ENCODE measurements around the gene COL1A1. TPM values are rescaled to one million over a fixed set of nuclear protein-coding genes. Genes with fewer than 3 reads are reported as not detected.

COL1A1 gene
- total RNA-seq, 2 experiments from 2014 or later: 0.95 to 1.7 TPM

GRCh38 chr17:50205111-50205962 lies 3.9 kb upstream of the COL1A1 start:
- Mint-ChIP-seq H3K27ac (no peak overlapping the region), H3K36me3 (ENCODE audit: low read depth) (no peaks in the 10 kb centered on the region), H3K9me3 (no peaks in the 10 kb centered on the region), H3K4me1 (ENCODE audit: low read depth) (peaks cover 14% of the 10 kb centered on the region), H3K4me3 (no peak overlapping the region), H3K27me3 (ENCODE audit: low read depth) (peaks cover 47% of the 10 kb centered on the region)
- intact Hi-C loops (cut with micrococcal nuclease): no loop called here
- CTCF ChIA-PET: interaction anchor here (2.0 to 7.5 kb wide), 3 partner anchors 7 to 92 kb away, joined by 8 to 225 read pairs (median 16); partner anchors contain the start of gene TMEM92
- DNase-seq: no peak

GRCh38 chr17:50204431-50204830 lies 3.0 kb upstream of the COL1A1 start:
- intact Hi-C loops (cut with micrococcal nuclease): no loop called here
- no peaks in the 10 kb centered on the region for H3K36me3 Mint-ChIP-seq (ENCODE audit: low read depth)
- no peak overlapping the region for H3K27ac Mint-ChIP-seq
- CTCF ChIA-PET: interaction anchor here (2.0 to 7.5 kb wide), 3 partner anchors 8 to 93 kb away, joined by 8 to 225 read pairs (median 16); partner anchors contain the start of gene TMEM92
- DNase-seq: no peak
- no peaks in the 10 kb centered on the region for H3K9me3 Mint-ChIP-seq
- H3K27me3 Mint-ChIP-seq (ENCODE audit: low read depth): peaks cover 47% of the 10 kb centered on the region
- H3K4me3 Mint-ChIP-seq: no peak overlapping the region
- H3K4me1 Mint-ChIP-seq (ENCODE audit: low read depth): peaks cover 17% of the 10 kb centered on the region

GRCh38 chr17:50203604-50204345 lies 2.3 kb upstream of the COL1A1 start:
- CTCF ChIA-PET: interaction anchor here (0.9 to 7.5 kb wide), 5 partner anchors 9 to 94 kb away, joined by 4 to 225 read pairs (median 16); partner anchors contain the start of gene TMEM92
- DNase-seq: no peak
- no peak overlapping the region for H3K4me3 Mint-ChIP-seq
- no peaks in the 10 kb centered on the region for H3K9me3 Mint-ChIP-seq
- H3K27ac Mint-ChIP-seq: no peak overlapping the region
- H3K27me3 Mint-ChIP-seq (ENCODE audit: low read depth): peaks cover 47% of the 10 kb centered on the region
- peaks cover 17% of the 10 kb centered on the region for H3K4me1 Mint-ChIP-seq (ENCODE audit: low read depth)
- no peaks in the 10 kb centered on the region for H3K36me3 Mint-ChIP-seq (ENCODE audit: low read depth)
- intact Hi-C loops (cut with micrococcal nuclease): no loop called here

- H3K4me1 Mint-ChIP-seq (ENCODE audit: low read depth): peaks cover 22% of the 10 kb centered on the region
- no peaks in the 10 kb centered on the region for H3K36me3 Mint-ChIP-seq (ENCODE audit: low read depth)
- H3K9me3 Mint-ChIP-seq: no peaks in the 10 kb centered on the region
- CTCF ChIA-PET: interaction anchor here (0.9 to 7.5 kb wide), 7 partner anchors 10 to 90 kb away, joined by 4 to 225 read pairs (median 33); partner anchors contain the start of gene TMEM92
- no peak for DNase-seq
- H3K4me3 Mint-ChIP-seq: no peak overlapping the region
- intact Hi-C loops (cut with micrococcal nuclease): no loop called here
- peaks cover 50% of the 10 kb centered on the region for H3K27me3 Mint-ChIP-seq (ENCODE audit: low read depth)
- H3K27ac Mint-ChIP-seq: no peak overlapping the region
Observed at GRCh38 chr17:50203086-50203485, 1.7 kb upstream of the COL1A1 start.

- intact Hi-C loops (cut with micrococcal nuclease): loop anchor here (1.0 kb wide), 4 partner anchors 73 to 278 kb away; partner anchors contain the start of gene RSAD1
- CTCF ChIA-PET: interaction anchor here (0.6 to 7.5 kb wide), 49 partner anchors 9 to 301 kb away, joined by 3 to 225 read pairs (median 4); partner anchors contain the start of genes TMEM92 and XYLT2
- H3K9me3 Mint-ChIP-seq: no peaks in the 10 kb centered on the region
- DNase-seq: peak; percentile 88
- H3K27ac Mint-ChIP-seq: no peak overlapping the region
- peak overlapping the region; percentile 56 for H3K4me3 Mint-ChIP-seq
- H3K27me3 Mint-ChIP-seq (ENCODE audit: low read depth): peaks cover 35% of the 10 kb centered on the region
- H3K36me3 Mint-ChIP-seq (ENCODE audit: low read depth): no peaks in the 10 kb centered on the region
- peaks cover 17% of the 10 kb centered on the region for H3K4me1 Mint-ChIP-seq (ENCODE audit: low read depth)
Observed at GRCh38 chr17:50200457-50201275, 765 bp downstream of the COL1A1 start.

GRCh38 chr17:50199803-50200456 lies 1.5 kb downstream of the COL1A1 start:
- Mint-ChIP-seq H3K4me3 (peak overlapping the region; percentile 56), H3K36me3 (ENCODE audit: low read depth) (no peaks in the 10 kb centered on the region), H3K27me3 (ENCODE audit: low read depth) (peaks cover 29% of the 10 kb centered on the region), H3K27ac (no peak overlapping the region), H3K9me3 (no peaks in the 10 kb centered on the region), H3K4me1 (ENCODE audit: low read depth) (peaks cover 17% of the 10 kb centered on the region)
- peak; percentile 73 for DNase-seq
- intact Hi-C loops (cut with micrococcal nuclease): loop anchor here (1.0 kb wide), 4 partner anchors 73 to 278 kb away; partner anchors contain the start of gene RSAD1
- CTCF ChIA-PET: interaction anchor here (0.6 to 7.5 kb wide), 44 partner anchors 8 to 302 kb away, joined by 3 to 225 read pairs (median 5); partner anchors contain the start of genes TMEM92 and XYLT2

GRCh38 chr17:50199211-50199802 lies 2.1 kb downstream of the COL1A1 start:
- H3K36me3 Mint-ChIP-seq (ENCODE audit: low read depth): no peaks in the 10 kb centered on the region
- CTCF ChIA-PET: interaction anchor here (1.0 to 7.5 kb wide), 19 partner anchors 11 to 148 kb away, joined by 3 to 225 read pairs (median 7); partner anchors contain the start of genes TMEM92 and XYLT2
- intact Hi-C loops (cut with micrococcal nuclease): no loop called here
- DNase-seq: no peak
- no peaks in the 10 kb centered on the region for H3K9me3 Mint-ChIP-seq
- H3K27ac Mint-ChIP-seq: no peak overlapping the region
- no peak overlapping the region for H3K4me3 Mint-ChIP-seq
- H3K4me1 Mint-ChIP-seq (ENCODE audit: low read depth): peaks cover 17% of the 10 kb centered on the region
- H3K27me3 Mint-ChIP-seq (ENCODE audit: low read depth): peaks cover 27% of the 10 kb centered on the region

GRCh38 chr17:50198026-50198669 lies 3.3 kb downstream of the COL1A1 start:
- intact Hi-C loops (cut with micrococcal nuclease): loop anchor here (1.0 kb wide), 4 partner anchors 29 to 104 kb away; no protein-coding TSS in a partner anchor
- Mint-ChIP-seq H3K4me3 (no peak overlapping the region), H3K36me3 (ENCODE audit: low read depth) (no peaks in the 10 kb centered on the region), H3K27ac (no peak overlapping the region), H3K9me3 (no peaks in the 10 kb centered on the region), H3K4me1 (ENCODE audit: low read depth) (peaks cover 17% of the 10 kb centered on the region), H3K27me3 (ENCODE audit: low read depth) (peaks cover 24% of the 10 kb centered on the region)
- DNase-seq: peak; percentile 85
- CTCF ChIA-PET: interaction anchor here (0.6 to 3.0 kb wide), 9 partner anchors 9 to 238 kb away, joined by 3 to 49 read pairs (median 3); no protein-coding TSS in a partner anchor

- CTCF ChIA-PET: interaction anchor here (1.0 to 3.0 kb wide), 12 partner anchors 9 to 104 kb away, joined by 3 to 49 read pairs (median 4); partner anchors contain the start of gene TMEM92
- no peaks in the 10 kb centered on the region for H3K9me3 Mint-ChIP-seq
- DNase-seq: no peak
- peaks cover 11% of the 10 kb centered on the region for H3K27me3 Mint-ChIP-seq (ENCODE audit: low read depth)
- intact Hi-C loops (cut with micrococcal nuclease): no loop called here
- no peak overlapping the region for H3K27ac Mint-ChIP-seq
- H3K4me3 Mint-ChIP-seq: no peak overlapping the region
- H3K4me1 Mint-ChIP-seq (ENCODE audit: low read depth): peaks cover 17% of the 10 kb centered on the region
- no peaks in the 10 kb centered on the region for H3K36me3 Mint-ChIP-seq (ENCODE audit: low read depth)
Observed at GRCh38 chr17:50196826-50197225, 4.6 kb downstream of the COL1A1 start.

- no peaks in the 10 kb centered on the region for H3K9me3 Mint-ChIP-seq
Observed at GRCh38 chr17:50196036-50196435, 5.4 kb downstream of the COL1A1 start.

More at GRCh38 chr17:50196036-50196435, 5.4 kb downstream of the COL1A1 start:
- CTCF ChIA-PET: interaction anchor here (1.0 to 3.0 kb wide), 5 partner anchors 23 to 103 kb away, joined by 3 to 49 read pairs (median 4); no protein-coding TSS in a partner anchor
- peaks cover 6% of the 10 kb centered on the region for H3K27me3 Mint-ChIP-seq (ENCODE audit: low read depth)
- H3K27ac Mint-ChIP-seq: no peak overlapping the region
- H3K4me1 Mint-ChIP-seq (ENCODE audit: low read depth): peaks cover 13% of the 10 kb centered on the region
- intact Hi-C loops (cut with micrococcal nuclease): no loop called here
- DNase-seq: no peak
- no peaks in the 10 kb centered on the region for H3K36me3 Mint-ChIP-seq (ENCODE audit: low read depth)
- no peak overlapping the region for H3K4me3 Mint-ChIP-seq

All from activated naive CD4-positive, alpha-beta T cell treated with anti-CD3 and anti-CD28 coated beads for 36 hours (primary cell).